NCI-H774 (cell line): Measurements from ENCODE around the gene RPL22.

Experiments
- DNase-seq: peaks from one replicate; lab custom pipeline; 2025; lab: John Stamatoyannopoulos, UW

The RPL22 gene

DNA sequence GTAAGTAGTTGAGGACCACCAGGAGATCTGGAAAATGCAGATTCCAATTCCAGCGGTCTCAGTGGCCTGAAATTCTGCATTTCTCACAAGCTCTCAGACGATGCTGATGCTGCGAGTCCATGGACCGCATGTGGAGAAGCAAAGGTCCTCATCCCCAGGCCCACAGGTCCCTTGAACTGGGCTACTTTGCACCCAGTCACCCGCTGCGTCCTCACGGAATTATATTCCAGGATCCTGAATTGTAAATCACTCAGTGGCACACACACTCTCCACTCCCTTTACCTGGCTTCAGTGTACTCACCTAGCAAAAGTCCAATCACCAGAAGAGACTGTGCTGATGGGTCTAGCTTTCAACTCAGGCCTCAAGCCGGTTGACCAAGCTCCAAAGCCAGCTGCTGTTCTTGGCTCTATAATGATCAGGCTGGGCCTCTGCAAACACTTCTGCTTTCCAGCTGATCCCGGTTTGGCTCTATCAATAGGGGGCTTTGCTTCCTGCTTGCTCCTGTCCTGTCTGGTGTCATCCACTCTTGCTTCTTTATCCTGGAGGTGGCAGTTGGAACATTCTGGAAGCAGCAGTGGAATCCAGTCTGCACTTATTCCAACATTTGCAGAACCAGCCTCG lies 904 bp upstream of the RPL22 start:
- no peak for DNase-seq

DNA sequence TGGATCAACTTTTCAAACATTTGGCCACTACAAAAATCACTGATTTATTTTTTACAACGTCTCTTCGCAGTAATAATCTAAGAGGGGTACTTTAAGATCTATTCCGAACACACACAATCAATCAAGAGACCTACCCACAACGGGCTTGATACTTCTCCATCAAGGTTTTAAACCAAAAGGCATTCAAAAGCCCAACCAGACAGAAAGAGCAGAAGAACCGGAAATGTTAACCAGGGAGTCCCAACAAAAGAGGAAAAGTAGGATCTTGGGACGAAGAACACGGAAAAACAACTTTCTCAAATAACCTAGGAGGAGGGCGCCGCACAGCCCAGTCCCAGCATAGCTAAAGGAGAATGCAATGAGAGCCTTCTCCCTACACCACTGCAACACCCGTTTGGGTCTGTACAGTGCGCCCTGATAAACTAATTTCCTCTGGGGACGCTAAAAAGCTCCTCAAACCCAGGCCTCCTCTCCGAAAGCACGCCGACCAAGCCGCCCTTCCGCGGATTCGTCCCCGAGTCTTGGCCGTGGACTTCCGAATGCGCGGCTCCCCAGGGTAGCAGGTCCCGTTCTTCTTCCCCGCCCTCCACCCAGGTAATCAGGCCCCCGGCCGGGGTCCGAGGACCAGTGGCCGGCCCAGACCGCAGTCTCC lies 623 bp downstream of the RPL22 start:
- DNase-seq: no peak

DNA sequence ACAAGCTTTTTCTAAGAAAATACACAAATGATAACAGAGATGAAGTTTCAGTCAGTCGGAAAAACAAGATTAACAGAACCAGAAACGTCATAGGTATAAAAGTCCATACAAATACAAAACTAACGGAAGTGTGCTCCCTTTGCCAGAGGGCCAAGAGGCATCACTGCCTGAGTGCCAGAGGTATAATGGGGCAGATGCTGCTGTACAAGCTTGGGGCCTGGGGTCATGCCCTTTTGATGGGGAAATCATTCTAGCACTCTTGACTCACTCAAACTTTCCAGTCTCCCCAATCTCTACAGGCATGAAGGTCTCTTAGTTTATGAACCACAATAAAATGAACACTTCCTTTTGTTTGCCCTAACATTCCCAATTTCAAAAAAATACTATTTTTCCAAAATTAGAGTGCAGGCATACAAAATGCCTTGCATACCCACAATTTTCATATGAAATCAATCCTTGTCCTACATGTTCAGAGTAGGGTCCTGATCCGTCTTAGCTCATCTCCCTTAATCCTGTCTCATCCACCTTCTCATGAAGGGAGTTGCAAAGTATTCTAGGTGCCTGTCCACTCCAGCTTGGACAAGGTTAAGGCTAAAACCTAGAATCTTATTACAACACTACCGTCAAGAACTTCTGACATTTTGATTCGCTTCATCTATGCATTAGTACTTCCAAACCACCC lies 1.5 kb downstream of the RPL22 start:
- DNase-seq: no peak

DNA sequence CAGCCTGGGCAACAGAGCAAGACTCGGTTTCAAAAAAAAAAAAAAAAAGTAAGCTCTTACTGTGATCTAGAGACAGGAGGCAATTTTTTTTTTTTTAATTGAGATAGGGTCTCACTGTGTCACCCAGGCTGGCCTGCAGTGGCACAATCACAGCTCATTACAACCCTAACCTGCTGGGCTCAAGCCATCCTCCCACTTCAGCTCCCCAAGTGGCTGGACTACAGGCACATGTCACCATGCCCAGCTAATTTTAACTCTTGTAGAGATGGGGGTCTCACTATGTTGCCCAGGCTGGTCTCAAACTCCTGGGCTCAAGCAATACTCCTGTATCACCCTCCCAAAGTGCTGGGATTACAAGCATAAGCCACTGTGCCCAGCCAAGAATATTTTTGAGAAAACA lies 7.4 kb downstream of the RPL22 start:
- no peak for DNase-seq

DNA sequence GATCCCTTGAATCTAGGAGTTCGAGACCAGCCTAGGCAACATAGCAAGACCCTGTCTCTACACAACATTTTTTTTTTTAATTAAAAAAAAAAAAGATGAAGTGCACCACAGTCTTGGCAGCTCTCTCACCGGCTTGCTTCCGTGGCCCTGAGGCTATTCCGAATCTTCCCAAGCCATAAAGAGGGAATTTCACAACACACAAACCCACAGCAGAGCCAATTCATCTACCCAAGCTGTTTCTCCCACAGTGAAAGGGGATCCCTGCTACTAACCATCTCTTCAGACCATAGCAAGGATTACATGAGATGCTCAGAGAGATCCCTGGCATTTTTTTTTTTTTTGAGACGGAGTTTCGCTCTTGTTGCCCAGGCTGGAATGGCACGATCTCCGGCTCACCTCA lies 10.9 kb downstream of the RPL22 start:
- no peak for DNase-seq

DNA sequence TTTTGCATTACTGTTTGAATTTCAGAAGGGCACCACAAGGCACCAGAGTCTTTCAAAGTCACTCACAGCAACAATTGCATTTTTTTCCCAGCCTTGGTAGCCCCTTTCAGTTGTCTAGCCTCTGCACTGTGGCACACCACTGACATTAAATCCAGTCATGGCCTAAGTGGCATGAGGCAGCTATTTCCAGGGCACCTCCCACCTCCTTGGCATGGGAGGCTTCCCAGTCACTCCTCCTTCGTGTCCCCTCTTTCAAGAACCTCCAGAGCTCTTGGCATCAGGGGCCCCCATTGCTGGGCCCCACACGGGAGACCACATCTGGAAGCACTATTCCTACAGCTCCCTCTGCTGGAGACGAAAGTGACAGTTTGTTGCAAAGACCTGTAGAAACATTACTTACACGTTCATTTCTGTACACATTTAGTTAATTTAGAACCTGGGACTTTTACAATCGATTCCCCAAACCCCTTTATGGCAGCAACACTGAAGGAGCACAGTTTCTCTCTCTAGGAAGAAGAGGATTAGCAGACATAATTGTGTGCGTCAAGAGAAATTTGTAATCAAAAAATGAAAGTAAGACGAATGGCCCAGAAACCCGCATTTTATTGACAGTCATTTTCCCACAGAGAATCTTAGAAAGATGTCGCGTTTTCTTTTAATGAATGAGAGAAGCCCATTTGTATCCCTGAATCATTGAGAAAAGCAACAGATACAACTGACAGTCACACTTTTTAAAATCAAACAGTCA lies 13.6 kb downstream of the RPL22 start:
- DNase-seq: no peak

DNA sequence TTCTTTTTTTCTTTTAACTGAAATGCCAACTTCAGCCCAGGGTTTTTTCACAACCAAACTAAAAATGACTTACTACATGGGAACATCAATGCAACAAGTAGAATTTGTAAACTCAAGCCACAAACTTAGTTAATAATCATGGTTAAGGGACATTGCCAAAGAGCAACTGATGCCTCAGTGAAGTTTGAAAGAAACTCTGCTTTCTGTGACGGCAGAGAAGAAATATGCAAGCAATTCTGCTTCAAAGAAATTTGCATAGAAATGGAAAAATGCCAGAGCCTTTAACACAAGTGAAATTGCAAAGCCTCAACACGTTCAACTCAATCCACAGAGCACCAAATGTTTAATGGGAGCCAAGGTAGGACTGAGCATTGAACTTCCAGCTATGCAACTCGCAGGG lies 14.2 kb downstream of the RPL22 start:
- no peak for DNase-seq

DNA sequence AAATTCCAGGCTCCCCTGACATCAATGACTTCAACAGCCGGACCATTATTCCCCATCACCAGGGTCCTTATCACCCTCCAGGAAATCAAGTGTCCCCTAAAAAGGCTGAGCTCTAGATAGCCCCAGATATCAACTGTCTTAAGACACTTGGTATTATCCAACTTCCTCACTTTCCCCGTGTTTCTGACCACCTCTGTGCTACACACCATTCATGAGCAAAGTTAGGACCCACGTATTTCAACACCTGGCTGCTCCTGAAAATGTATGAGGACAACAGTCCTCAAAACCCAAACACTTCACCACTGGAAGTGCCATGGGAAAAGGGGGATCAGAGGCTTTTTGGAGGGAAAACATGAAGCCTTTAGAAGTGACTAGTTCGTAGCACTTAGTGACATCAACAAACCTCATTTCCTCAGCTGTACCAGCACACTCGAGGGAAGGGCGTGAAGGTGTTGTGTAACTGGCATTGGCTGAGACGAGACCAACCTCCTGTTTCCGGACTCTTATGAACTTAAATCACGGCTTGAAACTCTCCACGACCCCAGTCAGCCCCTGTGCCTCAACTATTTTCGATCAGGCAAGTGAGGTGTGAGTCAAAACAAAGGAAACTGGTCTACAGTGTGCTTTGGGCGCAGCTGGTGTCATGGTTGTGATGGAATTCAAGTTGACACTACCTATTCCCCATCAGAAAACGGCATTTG lies 15.2 kb downstream of the RPL22 start:
- DNase-seq: no peak

DNA sequence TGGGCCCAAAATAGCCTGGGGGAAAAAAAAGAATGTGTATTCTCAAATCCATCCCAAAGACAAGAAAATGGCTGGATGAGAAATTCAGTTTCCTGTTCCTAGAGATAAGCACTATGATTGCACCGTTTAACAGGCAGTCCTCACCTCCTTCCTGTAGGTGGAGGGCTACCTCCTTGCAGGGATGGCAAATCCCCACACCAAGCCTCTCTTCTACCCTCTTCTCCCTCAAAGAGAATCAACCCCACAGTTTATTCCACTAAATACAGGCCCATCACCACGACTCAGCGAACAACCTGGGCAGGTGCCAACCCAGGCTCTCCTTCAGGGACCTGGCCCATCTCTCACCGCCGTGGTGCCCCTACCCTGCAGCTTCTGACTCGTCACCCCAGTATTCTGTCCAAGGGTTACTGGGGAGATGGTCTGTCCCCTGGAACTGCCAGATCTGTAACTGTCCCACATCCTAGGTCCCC lies 15.8 kb downstream of the RPL22 start:
- DNase-seq: no peak

DNA sequence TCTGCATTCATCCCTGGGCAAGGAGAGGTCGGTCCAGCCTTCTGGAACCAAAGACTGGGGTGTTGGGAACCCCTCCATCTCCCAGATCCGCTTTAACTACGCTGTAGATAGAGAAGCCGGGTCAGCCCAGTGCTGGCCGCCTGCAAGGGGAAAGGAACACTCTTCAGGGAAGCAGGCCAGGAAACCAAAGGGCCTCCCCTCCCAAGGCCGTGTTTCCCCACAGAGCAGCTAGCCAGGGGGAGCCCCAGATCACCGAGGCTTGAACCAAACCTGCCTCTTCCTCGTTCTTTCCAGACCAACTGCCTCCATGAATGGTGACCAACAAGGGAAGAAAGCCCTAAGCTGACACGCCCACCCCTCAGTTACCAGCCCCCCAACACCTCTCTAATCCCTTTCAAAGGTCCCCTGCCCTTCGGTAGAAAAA lies 18.0 kb downstream of the RPL22 start:
- no peak for DNase-seq

DNA sequence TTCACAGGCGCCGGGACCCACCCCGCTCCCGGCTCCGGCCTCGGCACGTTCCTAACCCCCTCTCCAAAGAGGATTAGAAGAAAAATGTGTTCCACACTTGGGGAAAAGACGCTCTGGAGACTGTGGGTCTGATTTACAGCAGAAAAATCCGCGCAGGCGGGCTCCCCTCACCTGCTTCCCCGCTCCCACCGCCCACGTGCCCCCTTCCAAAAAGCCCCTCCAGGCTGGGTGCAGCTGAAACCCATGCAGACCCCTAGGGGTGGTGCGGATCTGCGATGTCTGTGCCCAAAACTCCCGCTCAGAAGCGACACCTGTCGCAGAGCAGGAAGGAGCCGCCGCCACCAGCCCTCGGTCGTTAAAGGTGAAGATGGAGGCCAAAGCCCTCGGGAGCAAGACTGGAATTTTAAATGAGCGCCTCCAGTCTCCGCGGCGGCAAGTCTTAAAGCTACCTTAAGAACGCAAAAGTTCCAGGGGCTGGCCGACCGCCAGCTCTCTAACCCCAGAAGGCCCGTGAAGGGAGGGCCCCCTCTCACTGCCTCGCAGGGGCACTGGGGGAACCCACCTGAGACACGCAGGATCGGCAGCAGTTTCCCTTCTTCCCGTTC lies 18.6 kb downstream of the RPL22 start:
- DNase-seq: no peak

DNA sequence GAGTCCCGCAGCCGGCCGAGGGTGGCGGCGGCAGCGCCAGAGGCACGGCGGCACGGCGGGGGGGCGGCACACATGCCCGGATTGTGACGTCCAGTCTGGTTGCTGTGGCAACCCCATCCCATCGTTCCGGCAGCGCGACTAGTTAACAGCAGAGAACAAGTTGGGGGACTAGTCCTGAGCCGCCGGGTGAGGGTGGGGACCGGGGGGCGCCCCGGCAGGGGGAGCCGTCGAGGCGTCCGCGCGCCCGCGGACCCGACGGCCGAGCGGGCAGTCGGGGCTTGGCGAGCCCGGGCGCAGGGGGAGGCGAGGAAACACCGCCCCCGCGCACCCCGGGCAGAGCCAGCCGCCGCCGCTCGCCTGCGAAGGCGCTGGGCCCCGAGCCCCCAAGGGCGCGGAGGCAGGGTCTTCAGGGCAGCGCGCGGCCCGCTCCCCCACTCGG lies 19.1 kb downstream of the RPL22 start, which contains the start of gene CHD5:
CHD5 (minus strand) TSS at position 54 of the 439 bp plus-strand sequence. CDS start 298 bp downstream, outside the sequence.
- DNase-seq: no peak

DNA sequence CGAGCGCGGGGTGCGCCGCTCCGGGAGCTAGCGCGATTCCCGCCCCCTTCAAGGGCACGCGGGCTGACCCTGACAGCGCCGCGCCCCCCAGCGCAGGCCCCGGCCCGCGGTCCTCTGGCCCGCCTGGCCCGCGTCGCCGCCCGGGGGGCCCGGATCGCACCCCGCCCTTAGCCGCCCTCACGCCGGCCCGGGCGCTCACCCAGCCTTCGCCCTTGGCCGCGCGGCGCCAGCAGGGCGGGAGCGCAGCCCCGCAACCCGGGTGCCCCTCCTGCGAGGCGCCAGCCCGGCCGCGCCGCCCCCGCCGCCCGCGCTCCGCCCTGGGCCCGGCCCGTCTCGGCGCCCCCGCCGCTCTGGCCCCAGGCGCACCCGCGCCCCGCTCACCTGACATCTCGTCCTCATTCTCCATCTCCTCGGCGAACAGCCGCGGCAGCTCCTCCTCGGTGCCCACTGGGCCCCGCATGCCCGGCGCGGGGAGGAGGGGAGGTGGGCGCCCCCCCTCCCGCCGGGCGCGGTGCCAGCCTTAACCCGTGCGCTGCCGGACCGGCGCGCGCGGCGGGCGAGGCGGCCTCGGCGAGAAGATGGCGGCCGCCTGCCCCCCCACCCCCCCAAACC lies 19.7 kb downstream of the RPL22 start:
- no peak for DNase-seq

DNA sequence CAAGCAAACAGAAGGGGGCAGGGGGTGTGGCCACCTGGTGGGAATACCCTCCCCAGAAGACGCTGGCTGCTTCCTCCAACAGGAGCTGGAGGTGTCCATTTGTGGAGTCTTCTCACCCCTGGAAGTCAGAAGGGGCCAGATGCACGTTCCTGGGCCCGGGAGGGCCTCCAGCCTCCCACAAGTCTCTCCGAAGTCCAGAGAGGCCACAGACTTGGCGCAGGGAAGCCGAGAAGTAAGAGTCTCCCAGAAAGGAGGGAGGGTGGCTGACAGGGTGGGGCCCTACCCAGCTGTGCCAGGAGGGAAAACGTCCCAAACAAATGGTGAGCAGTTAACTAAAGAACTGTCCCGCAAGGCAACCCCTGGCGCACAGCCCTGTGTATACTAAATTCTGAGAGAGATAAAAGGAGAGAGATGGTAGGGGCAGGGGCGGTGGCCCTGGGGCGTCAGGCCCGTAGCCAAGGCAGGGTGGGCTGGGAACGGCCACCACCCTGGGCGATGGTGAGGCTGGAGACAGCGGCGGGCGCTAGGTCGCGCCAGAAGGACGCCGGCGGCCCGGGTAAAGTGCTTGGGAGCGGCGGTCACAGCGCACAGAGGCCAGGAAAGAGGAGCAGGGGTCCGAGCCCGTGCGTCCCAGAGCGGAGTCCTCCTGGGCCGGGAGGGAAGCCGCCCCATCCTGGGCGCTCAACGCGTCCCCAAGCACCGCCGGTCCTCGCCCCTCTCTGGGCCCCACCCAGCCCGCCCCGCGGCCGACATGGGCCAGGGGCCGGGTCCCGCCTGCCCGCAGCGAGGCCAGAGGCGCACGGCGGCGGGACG lies 20.4 kb downstream of the RPL22 start:
- no peak for DNase-seq

DNA sequence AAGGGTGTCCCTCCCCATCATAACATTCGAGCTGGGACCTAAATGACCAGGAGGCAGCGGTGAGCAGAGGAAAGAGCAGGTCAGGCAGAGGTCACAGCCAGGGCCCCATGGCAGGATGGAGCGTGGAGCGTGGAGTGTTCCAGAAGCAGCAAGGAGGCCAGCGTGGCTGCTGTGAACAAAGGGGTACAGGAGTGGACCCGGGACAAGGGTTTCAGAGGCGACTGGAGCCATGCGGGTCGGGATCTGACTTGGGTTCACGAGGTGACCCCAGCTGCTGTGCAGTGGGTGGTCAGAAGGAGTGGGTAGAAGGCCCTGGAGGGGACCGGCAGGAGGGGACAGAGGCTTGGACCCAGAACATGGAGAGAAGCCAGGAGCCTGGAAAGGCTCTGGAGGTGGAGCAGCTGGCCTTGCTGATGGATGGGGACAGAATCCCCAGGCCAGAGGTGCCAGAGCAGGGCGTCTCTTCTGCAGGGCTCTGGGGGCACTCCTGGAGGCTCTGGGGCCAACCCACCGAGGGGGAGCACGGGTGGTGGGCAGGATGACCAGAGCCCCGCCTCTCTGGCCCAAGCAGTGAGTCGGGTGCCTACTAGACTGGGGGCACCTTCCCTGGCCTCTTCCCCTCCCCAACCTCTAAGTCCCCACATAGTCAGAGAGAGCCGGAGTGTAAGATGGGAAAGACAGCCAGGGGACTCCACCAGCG lies 21.6 kb downstream of the RPL22 start:
- DNase-seq: no peak

DNA sequence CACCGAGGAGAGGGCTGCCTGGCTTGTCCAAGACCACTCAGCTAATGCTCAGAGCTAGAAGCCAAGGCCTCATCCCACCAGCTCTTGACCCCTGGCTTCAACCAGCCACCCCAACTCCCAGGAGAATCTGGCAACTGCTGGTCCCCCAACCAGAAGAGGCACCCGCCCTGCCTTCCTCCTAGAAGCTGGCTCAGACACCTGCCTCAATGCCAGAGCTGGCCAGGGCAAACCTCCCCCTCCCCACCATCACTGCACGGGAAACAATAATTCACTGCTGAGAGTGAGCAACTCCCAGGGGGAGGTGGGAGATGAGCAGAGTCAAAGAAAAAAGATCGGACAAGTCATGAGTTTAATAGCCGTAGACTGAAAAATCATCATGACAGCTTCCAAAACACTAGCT lies 22.6 kb downstream of the RPL22 start:
- DNase-seq: no peak

DNA sequence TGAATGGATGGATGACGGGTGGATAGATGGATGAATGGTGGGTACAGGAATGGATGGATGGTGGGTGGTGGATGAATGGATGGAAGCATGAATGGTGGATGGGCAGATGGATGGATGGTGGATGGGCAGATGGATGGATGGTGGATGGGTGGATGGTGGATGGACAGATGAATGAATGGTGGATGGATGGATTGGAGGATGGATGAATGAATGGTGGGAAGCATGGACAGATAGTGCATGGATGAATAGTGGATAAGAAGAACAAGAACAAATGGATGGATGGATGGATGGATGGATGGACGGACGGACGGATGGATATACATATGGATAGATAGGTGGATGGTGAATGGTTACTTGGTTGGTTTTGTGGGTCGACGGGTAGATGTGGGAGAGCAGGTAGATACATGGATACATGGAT lies 24.0 kb downstream of the RPL22 start:
- DNase-seq: no peak

DNA sequence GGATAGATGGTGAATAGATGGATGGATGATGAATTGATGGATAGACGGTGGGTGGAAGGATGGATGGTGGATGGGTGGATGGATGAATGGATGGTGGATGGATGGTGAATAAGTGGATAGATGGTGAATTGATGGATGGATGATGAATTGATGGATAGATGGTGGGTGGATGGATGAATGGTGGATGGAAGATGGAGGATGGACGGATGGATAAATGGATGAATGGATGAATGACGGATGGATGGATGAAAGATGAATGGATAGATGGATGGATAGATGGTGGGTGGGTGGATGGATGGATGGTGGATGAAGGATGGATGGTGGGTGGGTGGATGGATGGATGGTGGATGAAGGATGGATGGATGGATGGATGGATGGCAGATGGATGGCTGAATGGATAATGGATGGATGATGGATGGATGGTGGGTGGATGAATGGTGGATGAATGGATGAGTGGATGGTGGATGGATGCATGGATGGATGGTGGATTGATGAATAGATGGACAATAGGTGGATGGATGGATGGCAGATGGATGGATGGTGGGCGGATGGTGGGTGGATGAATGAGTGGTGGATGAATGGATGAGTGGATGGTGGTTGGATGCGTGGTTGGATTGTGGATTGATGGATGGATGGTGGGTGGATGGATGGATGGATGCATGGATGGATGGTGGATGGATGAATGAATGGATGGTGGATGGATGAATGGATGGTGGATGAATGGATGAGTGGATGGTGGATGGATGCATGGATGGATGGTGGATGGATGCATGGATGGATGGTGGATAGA lies 24.6 kb downstream of the RPL22 start:
- no peak for DNase-seq

DNA sequence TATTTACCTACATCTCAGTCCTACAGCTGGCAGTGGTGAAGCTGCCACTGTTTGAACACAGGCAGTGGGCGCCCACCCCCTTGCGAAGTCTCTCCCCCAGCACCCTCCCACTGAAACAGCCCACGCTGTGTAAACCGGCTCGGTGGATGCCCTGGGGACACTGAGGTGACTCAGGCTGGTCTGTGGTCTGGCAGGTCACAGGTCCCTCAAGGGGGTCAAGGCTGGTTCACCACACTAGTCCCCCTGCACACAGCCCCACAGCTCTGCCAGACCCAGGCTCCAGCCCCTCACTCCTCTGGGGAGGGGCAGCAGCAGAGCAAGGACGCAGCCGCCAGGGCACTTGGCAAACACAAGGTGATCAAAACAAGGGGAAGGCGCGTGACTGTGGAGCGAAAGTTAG lies 26.8 kb downstream of the RPL22 start:
- DNase-seq: no peak
